Femur (tissue), 1 donor: ENCODE data around the gene CLIP1.
"Not testable (repeated sequence)": the region's sequence is repeated elsewhere in the genome, so short reads cannot be mapped to it uniquely, and the experiment has no call there.

Experiments
- DNase-seq: peaks from one replicate; pipeline ENCODE4 v3.0.0-alpha.2; 2017

The CLIP1 gene

DNA sequence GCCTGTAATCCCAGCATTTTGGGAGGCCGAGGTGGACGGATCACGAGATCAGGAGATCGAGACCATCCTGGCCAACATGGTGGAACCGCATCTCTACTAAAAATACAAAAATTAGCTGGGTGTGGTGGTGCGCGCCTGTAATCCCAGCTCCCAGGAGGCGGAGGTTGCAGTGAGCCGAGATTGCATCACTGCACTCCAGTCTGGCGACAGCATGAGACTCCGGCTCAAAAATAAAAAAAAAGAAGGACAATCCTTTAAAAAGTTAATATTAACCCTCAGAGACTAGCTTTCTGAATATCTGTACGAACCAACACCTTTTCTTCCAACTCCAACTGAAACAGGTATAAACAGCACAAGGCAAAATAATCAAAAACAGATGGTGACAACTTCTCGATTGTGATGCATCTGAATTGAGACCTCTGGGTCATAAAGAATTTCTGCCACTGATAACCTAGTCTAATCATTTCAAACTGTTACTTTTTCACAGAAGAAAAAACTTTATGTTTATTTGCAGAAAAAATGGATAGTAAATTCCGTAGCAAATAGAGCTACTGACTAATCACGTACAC is 27.8 kb downstream of the CLIP1 start:
- DNase-seq = no peak

DNA sequence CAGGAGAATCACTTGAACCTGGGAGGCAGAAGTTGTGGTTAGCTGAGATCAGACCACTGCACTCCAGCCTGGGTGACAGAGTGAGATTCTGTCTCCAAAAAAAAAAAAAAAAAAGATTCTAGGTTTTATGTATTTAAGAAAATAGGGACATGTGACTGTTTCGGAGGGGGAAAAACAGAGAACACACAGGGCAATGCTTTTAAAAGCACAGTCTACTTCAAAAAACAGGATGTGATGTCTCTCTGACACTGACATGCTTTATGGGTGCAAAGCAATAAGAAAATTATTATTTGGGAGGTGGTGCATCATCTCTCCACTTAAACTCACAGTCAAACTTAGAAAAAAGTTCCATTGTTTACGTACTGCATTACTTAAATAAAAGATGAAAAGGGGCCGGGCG is 28.7 kb downstream of the CLIP1 start:
- no peak for DNase-seq

DNA sequence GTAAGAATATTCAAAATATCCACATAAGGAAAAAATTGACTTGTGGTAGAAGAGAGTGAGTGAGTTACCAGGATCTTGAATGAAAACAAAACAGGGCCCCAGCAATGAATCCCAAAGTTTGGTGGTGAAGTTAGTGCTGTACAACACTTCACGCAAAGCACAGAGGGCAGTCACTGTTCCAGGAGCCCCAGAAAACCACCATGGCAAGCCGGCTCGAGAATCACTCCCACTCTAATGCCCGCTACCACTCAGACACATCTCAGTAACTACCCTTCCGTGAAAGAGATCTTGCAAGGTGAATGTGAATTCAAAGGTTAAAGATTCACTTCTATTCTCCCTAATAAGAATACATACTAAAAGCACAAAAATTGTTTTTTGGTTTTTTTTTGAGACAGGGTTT is 30.1 kb downstream of the CLIP1 start:
- no peak for DNase-seq

DNA sequence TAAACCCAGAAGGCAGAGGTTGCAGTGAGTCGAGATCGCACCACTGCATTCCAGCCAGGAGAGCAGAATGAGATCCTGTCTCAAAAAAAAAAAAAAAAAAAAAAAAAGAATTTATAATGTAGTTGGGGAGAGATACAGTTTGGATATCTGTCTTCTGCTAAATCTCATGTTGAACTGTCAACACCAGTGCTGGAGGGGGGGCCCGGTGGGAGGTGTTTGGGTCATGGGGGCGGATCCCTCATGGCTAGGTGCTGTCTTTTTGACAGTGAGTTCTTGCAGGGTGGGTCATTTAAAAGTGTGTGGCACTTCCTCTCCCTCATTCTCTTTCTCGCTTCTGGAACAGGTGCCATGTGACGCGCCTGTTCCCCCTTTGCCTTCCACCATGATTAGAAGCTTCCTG is 32.8 kb downstream of the CLIP1 start:
- DNase-seq = no peak

DNA sequence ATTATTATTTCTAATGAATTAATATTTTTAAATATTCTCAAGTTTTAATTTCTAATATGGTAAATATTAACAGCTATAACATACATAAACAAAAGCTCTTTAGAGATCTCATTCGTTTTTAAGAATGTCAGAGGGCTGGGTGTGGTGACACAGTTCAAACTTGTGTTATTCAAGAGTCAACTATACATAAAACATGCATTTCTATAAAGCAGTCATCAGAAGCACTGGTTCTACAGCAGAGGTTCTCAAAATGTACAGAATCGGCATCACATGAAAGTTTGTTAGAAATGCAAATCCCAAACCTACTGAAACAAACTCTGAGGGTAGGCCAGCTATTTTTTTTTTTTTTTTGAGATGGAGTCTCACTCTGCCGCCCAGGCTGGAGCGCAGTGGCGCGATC is 34.6 kb downstream of the CLIP1 start:
- no peak for DNase-seq

DNA sequence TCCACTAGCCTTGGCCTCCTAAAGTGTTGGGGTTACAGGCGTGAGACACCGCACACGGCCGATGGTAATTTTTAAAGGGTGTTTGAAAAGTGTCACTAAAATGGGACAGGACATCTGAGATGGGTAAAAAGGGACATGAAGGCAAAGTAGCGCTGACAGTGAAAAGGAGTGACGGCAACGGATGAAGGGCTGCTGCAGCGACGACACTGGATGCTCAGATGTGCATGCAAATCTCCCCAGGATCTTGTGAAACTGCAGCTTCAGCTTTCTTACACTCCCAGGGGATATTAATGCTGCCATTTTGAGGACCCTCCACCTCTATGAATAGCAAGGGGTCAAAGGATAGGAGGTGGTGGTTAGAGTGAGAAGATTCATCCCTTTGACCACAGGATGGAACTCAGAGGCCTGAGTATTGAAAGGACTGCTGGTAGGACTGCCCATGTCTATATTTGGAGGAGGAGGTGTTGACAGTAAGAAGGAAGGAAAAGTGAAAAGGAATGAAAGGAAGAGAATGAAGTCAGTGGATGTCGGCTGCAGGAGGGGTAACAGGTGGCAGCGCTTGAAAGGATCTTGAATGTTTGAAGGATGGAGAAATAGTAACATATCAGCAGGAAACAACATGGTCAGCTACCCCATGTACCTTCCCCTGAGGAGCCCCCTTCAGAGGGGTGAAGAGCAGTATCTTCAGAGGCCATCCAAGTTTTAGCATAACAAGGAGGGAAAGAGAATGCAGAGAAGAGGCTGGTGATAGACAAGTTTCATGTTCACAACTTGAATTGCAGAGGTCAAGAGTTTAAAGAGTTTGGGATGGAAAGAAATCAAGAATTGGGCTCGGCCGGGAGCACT is 37.1 kb downstream of the CLIP1 start:
- DNase-seq = no peak

DNA sequence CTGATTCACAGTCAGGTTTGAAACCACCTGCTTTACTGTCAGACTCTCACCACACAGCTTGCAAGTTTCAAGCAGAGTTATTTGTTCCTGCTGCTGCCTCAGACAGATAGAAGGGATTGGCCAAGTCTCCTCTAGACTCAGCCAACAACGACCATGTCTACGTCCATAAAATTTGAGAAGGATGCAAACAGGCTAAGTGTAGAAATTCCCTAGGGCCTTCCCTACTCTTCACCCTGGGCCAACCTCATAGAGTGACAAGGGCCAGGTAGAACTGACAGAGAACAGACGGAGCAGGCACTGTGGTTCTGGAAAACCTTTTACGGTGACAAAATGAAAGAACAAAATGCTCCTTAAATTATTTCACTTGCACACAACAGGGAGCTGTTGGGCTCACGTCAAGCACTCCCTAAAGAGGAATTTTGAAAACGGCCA is 39.5 kb downstream of the CLIP1 start:
- no peak for DNase-seq

DNA sequence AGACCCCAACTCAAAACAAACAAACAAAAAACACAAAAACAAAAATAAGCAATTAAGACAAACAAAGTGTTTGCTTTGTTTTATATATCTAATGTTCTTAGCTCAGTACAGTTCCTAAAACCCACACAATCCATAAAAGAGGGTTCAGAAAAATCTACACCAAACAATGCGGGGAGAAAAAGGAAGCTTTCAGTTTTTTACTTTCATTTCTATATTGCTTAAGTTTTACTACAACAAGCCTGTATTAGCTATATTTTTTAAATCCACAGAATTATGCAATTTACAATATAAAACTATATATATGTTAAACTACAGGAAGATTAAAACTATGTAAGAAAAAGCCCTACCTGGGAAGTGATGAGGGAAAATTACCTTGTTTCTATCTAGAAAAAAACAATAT is 41.4 kb downstream of the CLIP1 start:
- no peak for DNase-seq

DNA sequence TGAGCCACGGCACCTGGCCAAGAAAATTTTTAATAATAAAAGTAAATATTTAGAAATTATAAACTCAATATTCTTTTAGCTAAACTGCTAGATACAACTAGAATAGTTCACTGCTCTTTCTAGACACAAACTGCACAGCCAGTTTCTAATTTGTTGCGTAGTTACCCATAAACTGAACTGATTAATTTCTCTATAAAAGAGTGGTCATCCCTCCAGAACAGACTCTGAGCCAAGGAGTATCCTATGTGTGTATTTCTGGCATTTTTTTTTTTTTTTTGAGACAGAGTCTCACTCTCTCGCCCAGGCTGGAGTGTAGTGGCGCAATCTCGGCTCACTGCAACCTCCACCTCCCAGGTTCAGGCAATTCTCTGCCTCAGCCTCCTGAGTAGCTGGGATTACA is 45.7 kb downstream of the CLIP1 start:
- DNase-seq = not testable (repeated sequence)

DNA sequence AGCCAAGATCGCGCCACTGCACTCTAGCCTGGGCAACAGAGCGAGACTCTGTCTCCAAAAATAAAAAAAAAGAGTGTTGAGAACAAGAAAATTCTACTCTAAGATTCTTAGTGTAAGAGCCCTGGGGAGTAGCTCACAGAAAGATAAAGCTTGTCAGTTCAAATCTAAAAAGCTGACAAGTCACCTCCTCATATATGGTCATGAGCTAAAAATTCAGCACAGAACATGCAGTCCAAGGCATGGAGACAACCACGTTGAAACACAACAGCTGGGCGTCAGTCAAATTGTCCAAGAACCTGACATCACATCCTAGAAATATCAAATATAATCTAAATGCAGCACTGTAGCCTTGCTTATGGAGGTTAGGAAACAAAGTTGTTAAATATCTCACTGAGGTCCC is 47.8 kb downstream of the CLIP1 start:
- DNase-seq = no peak

DNA sequence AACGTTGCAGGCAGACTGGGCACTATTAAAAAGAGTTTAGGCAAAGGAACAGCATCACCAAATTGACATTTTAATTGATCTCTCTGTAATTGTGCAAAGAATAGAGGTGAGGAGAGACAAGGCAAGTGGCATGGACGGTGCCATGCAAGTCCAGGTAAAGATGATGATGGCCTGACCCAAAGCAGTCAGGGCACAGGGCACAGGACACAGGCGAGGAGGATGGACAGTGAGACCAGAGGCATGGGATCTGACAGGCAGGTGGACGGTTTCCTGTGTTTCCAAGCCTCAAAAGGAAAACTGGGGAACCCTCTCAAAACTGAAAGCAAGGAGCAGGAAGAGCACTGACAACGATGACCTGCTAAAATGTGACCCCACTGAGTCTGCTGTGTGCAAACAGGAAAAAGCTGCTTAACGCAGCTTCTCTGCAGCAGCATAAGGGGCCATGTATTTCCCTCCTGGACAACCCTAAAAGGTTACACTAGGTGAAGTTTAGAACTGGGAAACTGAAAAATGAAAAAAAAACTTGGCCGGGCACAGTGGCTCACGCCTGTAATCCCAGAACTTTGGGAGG is 50.9 kb downstream of the CLIP1 start:
- DNase-seq = no peak

DNA sequence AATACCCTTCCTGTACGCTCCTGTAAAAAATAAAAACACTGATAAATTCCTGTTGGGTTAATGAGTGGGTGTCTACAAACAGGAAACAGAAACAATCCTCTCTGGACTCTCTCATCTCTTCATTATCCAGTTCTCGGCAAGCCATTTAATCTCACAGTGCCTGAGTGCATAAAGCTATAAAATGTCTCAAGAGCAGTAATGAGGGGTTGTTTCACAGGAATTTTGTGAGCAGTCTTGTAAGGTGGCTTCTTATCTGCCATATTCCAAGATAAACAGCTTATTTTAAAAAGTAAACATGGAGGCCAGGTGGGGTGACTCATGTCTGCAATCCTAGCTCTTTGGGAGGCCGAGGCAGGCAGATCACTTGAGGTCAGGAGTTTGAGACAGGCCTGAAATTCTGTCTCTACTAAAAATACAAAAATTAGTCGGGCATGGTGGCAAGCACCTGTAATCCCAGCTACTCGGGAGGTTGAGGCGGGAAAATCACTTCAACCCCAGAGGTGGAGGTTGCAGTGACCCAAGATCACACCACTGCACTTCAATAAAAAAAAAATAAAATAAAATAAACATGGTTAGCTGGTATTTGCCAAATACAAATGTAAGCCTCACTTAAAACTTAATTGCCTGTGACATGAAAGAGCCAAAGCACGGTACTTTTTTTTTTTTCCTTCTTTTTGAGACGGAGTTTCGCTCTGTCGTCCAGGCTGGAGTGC is 54.0 kb downstream of the CLIP1 start:
- no peak for DNase-seq

DNA sequence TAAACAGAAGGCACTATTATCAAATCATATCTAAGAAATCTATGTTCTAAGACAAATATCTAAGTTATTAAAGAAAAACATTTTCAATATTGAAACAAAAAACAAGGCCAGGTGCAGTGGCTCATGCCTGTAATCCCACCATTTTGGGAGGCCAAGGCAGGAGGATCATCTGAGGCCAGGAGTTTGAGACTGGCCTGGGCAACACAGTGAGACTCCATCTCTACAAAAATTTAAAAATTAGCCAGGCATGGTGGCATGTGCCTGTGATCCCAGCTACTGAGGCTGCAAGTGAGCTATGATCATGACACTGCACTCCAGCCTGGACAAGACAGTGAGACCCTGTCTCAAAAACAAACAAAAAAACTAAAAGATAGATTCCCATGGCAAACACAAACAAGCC is 54.8 kb downstream of the CLIP1 start:
- not testable (repeated sequence) for DNase-seq

DNA sequence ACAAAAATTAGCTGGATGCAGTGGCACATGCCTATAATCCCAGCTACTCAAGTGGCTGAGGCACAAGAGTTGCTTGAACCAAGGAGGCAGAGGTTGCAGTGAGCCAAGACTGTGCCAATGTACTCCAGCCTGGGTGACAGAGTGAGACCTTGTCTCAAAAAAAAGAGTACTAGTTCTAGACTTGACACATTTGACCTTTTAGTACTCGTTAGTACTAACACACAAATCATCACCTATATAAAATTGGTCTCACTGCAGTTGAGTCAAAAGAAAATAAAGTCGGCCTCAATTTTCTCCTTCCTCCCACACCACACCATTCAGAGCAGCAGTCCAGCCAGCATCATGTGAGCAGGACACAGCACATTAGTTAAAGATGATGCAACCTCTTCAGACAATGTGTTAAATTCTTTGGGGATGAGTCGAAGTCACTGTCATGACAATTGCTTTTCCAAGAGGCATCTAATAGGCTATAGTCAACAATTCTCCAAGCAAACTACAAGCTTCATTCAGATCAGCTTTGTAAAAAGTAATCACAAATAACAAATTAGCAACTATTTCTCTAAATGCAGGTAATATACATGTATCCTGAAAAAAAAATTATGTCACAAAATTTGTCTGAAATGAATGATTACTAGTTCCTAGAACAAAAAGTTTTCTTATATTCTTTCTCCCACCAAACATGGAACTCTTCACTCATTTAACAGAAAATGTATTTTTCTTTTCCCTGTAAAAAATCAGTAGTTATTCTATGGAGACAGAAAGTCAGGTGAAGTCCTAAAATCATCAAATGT is 55.6 kb downstream of the CLIP1 start:
- no peak for DNase-seq

DNA sequence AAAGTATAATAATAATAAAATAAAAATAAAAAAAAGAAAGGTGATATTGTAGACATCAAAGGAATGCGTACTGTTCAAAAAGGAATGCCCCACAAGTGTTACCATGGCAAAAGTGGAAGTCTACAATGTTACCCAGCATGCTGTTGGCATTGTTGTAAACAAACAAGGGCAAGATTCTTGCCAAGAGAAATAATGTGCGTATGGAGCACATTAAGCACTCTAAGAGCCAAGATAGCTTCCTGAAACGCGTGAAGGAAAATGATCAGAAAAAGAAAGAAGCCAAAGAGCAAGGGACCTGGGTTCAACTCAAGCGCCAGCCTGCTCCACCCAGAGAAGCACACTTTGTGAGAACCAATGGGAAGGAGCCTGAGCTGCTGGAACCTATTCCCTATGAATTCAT is 57.2 kb downstream of the CLIP1 start:
- DNase-seq = not testable (repeated sequence)

DNA sequence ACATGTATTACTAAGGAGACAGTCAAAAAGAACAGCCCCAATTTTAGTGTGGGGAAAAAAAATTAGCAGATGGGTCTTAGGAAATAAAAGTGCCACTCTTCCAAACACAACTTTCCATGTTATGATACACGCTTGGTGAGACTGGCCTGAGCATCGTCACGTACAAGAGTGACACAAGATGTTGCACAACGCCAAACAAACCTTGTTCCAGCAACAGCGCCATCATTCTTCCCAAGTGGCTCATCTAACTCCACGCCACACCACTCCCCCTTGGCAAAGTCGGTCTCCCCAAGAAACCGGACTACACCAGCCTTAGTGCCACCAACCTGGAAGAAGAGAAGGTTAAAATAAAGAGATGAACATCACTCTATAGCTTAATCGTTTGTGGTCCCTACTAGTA is 58.7 kb downstream of the CLIP1 start:
- DNase-seq = no peak

DNA sequence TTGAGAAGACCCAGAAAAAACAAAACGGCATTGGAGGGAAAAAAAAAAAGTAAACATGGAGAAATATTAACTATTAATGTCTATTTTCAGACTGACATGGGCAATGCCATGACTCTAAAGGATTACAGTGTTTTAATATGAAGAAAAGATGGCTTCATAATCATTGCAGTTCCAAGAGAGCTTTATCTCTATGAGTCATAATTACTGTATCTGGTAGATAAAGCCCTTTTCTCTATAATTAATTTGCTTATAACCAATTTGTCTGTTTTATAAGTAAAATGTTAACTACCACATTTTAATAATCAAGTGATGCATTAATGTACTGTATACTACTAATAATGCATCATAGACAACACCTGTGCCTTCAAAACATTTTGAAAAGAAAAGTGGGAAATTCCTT is 59.7 kb downstream of the CLIP1 start:
- DNase-seq = no peak

DNA sequence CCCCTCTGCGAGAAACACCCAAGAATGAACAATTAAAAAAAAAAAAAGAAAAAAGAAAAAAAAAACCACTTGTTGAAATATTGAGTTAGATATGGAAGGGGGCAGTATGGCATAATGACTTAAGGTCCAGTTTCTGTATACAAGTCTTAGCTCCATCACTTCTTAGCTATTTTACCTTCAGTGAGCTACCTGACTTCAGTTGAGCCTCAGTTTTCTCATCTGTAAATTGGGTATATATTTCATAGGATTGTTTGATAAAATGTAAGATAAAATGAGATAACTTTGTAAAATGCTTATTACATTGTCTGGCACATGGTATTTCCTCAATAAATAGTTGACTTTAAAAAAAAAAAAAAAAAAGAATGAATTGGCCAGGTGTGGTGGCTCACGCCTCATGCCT is 64.1 kb downstream of the CLIP1 start:
- not testable (repeated sequence) for DNase-seq

DNA sequence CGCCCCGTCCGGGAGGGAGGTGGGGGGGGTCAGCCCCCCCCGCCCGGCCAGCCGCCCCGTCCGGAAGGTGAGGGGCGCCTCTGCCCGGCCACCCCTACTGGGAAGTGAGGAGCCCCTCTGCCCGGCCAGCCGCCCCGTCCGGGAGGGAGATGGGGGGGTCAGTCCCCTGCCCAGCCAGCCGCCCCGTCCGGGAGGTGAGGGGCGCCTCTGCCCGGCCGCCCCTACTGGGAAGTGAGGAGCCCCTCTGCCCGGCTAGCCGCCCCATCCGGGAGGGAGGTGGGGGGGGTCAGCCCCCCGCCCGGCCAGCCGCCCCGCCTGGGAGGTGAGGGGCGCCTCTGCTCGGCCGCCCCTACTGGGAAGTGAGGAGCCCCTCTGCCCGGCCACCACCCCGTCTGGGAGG is 64.9 kb downstream of the CLIP1 start:
- DNase-seq = not testable (repeated sequence)

DNA sequence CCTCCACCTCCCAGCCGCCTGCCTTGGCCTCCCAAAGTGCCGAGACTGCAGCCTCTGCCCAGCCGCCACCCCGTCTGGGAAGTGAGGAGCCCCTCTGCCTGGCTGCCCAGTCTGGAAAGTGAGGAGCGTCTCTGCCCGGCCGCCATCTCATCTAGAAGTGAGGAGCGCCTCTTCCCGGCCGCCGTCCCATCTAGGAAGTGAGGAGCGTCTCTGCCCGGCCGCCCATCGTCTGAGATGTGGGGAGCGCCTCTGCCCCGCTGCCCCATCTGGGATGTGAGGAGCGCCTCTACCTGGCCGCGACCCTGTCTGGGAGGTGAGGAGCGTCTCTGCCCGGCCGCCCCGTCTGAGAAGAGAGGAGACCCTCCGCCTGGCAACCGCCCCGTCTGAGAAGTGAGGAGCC is 65.5 kb downstream of the CLIP1 start:
- DNase-seq = not testable (repeated sequence)

DNA sequence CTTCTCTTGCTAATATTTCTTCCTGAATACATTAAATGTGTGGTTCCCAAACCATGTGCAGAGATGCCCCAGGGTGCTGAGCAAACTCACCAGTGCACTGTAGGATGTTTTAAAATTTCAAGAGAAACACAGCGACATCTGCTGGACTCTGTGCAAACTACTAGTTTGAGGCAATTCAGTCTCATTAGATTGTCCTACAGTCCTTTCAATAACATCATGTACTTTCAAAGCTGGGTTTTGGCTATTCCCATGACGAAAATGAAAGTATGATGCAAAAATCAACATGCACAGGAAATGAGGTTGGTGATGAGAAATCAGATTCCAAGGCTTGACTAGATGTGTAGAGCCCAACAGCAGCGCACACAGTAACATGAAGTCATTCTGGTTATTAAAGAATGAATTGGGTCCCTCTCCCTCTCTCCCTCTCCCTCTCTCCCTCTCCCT is 66.3 kb downstream of the CLIP1 start:
- DNase-seq = peak; percentile 36

DNA sequence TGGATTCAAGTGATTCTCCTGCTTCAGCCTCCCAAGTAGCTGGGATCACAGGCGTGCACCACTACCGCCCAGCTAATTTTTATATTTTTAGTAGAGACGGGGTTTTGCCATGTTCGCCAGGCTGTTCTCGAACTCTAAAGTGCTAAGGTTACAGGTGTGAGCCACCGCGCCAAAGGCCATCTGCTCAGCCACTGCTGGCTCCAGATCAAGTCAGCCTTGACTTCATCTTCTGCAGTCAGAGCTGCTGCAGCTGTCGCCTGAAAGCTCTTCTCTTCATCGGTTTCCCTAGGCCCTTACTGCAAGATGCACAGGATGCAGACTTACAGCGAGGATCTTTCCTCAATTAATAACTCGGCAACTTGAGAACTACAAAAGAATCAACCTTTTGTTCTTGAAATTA is 66.8 kb downstream of the CLIP1 start:
- no peak for DNase-seq
